GM13976 (cell line): Measurements from ENCODE around the gene CLMN.

Source experiments
- DNase-seq: peaks from one replicate; pipeline ENCODE4 v3.0.0; 2012; ENCODE audit warnings: low spot score
- CTCF ChIP-seq: IDR thresholded peaks from 2 replicates; pipeline ENCODE4 v1.5.1; 2012; ENCODE audit warnings: borderline replicate concordance, mild to moderate bottlenecking; ENCODE audit not compliant: insufficient read depth; ENCODE audit errors: extremely low read depth, missing control alignments, control extremely low read depth
- in situ Hi-C: fragments of 300-500 bp; cut with MboI; formaldehyde crosslinking; loops from one replicate; pipeline ENCODE4 v1.12.0; 2022; ENCODE audit warnings: low sequenced_read_pairs, mixed read lengths, inconsistent platforms; ENCODE audit not compliant: unreplicated experiment

The CLMN gene

GRCh38 chr14:95136631-95137030, 183.1 kb downstream of the CLMN start:
- no peak for TF ChIP-seq CTCF
- no peak for DNase-seq
- in situ Hi-C loops, result loop anchor here (25.0 kb wide), 1 partner anchor 1149 kb away; the partner anchor contains the start of genes ASB2 and CCDC197

GRCh38 chr14:95134304-95134933, 185.3 kb downstream of the CLMN start:
- TF ChIP-seq CTCF, result no peak
- in situ Hi-C loops, result loop anchor here (25.0 kb wide), 1 partner anchor 1147 kb away; the partner anchor contains the start of genes ASB2 and CCDC197
- no peak for DNase-seq

GRCh38 chr14:95133282-95133681, 186.4 kb downstream of the CLMN start:
- DNase-seq, result no peak
- in situ Hi-C loops, result loop anchor here (25.0 kb wide), 1 partner anchor 1146 kb away; the partner anchor contains the start of genes ASB2 and CCDC197
- TF ChIP-seq CTCF, result no peak

- DNase-seq, result no peak
- TF ChIP-seq CTCF, result no peak
- in situ Hi-C loops, result loop anchor here (25.0 kb wide), 1 partner anchor 1145 kb away; the partner anchor contains the start of genes ASB2 and CCDC197
Observed at GRCh38 chr14:95132760-95133159, 186.9 kb downstream of the CLMN start.
